Measurements from ENCODE around the gene SHROOM2. TPM values are rescaled to one million over a fixed set of nuclear protein-coding genes. Genes with fewer than 3 reads are reported as not detected.

Gene SHROOM2
- total and polyA plus RNA-seq, 2 of the 4 experiments (the other 2 are of a cell fraction), result 8.1 to 14.2 TPM

DNA sequence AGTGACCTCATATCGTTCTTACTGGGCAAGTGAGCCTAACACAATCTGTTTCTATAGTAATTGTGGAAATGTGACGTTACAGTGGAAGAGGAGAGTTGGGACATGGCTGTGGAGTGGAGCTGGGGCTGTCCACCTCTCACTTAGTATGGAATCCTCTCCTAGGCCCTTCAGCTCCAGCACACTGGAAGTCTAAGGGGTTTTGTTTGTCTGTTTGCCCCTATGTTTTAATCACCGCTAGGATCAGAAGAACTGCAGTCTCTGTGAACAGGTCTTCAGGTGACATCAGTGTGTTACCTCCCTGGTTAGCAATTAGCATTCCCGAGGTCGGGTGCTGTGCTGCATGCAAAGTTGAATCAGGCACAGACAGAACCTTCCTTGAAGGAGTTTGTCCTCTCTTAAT is 131.6 kb downstream of the SHROOM2 start:
- Histone ChIP-seq H2AFZ (replicated peaks; ENCODE audit: low read length, poor library complexity) (no peak overlapping the region), H4K8ac (ENCODE audit: low read depth in 2 of 2, low read length in 2 of 2) (no peak overlapping the region), H3K4me2 (ENCODE audit: low read depth, low read length) (no peak overlapping the region), H2BK15ac (ENCODE audit: low read depth, low read length) (no peak overlapping the region), H3K9ac (ENCODE audit: low read depth, low read length) (no peak overlapping the region), H2BK5ac (ENCODE audit: low read depth, low read length, poor library complexity, severe bottlenecking) (no peak overlapping the region), H3K18ac (ENCODE audit: low read depth, low read length) (no peak overlapping the region), H3K36me3 (ENCODE audit: control insufficient read depth, insufficient read depth, low read length) (no peaks in the 10 kb centered on the region), H3K14ac (replicated peaks; ENCODE audit: low read depth, low read length) (no peak overlapping the region), H2BK120ac (ENCODE audit: low read depth, low read length) (no peak overlapping the region), H3K79me1 (ENCODE audit: low read depth in 1 of 2, low read length in 2 of 2) (peaks cover 16 to 18% of the 10 kb centered on the region in 2 experiments), H3K23ac (ENCODE audit: low read depth, low read length) (no peak overlapping the region), H4K5ac (ENCODE audit: low read depth, low read length) (no peak overlapping the region), H3K4me3 (ENCODE audit: insufficient read depth, low read depth, low read length) (no peak overlapping the region), H3K27ac (ENCODE audit: insufficient read depth, low read length) (no peak overlapping the region), H4K20me1 (ENCODE audit: insufficient read depth, low read length) (no peaks in the 10 kb centered on the region), H3K9me3 (ENCODE audit: control insufficient read depth, insufficient read depth, low read length) (no peaks in the 10 kb centered on the region), H3K4ac (ENCODE audit: low read depth, low read length) (no peak overlapping the region), H3K4me1 (ENCODE audit: control insufficient read depth, insufficient read depth, low read length) (peaks cover 1% of the 10 kb centered on the region), H2BK20ac (ENCODE audit: low read depth, low read length) (no peak overlapping the region), H4K91ac (ENCODE audit: insufficient read depth, low read depth, low read length) (no peak overlapping the region), H2AK5ac (ENCODE audit: low read depth, low read length) (no peak overlapping the region), H3K27me3 (ENCODE audit: control insufficient read depth, insufficient read depth, low read length) (no peaks in the 10 kb centered on the region), H3K56ac (ENCODE audit: extremely low read depth, insufficient read depth, low read length) (no peak overlapping the region), H3K9me1 (ENCODE audit: insufficient read depth, low read length) (no peaks in the 10 kb centered on the region), H2AK9ac (replicated peaks; ENCODE audit: low read depth, low read length, poor library complexity) (no peak overlapping the region)
- no TSS peak for BruUV-seq (replicated peaks)
- intact Hi-C loops (cut with micrococcal nuclease) (no loop called here), dilution Hi-C loops (cut with HindIII; ENCODE audit: low sequenced_read_pairs, unreplicated experiment) (no loop called here), in situ Hi-C loops (cut with MboI; ENCODE audit: low sequenced_read_pairs) (no loop called here)
- no peak for TF ChIP-seq RCOR1 (IDR thresholded peaks at IDR 0.05; ENCODE audit: insufficient replicate concordance, low read length)
- TF ChIP-seq MAFK (IDR thresholded peaks at IDR 0.05; ENCODE audit: low read depth, low read length), result no peak
- TF ChIP-seq CEBPB (IDR thresholded peaks at IDR 0.05; ENCODE audit: low read depth, low read length), result no peak
- TF ChIP-seq, protein P1, sequence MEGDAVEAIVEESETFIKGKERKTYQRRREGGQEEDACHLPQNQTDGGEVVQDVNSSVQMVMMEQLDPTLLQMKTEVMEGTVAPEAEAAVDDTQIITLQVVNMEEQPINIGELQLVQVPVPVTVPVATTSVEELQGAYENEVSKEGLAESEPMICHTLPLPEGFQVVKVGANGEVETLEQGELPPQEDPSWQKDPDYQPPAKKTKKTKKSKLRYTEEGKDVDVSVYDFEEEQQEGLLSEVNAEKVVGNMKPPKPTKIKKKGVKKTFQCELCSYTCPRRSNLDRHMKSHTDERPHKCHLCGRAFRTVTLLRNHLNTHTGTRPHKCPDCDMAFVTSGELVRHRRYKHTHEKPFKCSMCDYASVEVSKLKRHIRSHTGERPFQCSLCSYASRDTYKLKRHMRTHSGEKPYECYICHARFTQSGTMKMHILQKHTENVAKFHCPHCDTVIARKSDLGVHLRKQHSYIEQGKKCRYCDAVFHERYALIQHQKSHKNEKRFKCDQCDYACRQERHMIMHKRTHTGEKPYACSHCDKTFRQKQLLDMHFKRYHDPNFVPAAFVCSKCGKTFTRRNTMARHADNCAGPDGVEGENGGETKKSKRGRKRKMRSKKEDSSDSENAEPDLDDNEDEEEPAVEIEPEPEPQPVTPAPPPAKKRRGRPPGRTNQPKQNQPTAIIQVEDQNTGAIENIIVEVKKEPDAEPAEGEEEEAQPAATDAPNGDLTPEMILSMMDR (conservative IDR thresholded peaks at IDR 0.05; ENCODE audit: low read depth, low read length), result no peak
- no peak for TF ChIP-seq BHLHE40 (IDR thresholded peaks at IDR 0.05; ENCODE audit: low read depth, low read length)
- no peak for TF ChIP-seq CHD1 (IDR thresholded peaks at IDR 0.05; ENCODE audit: low read depth, low read length)
- TF ChIP-seq, protein P2, sequence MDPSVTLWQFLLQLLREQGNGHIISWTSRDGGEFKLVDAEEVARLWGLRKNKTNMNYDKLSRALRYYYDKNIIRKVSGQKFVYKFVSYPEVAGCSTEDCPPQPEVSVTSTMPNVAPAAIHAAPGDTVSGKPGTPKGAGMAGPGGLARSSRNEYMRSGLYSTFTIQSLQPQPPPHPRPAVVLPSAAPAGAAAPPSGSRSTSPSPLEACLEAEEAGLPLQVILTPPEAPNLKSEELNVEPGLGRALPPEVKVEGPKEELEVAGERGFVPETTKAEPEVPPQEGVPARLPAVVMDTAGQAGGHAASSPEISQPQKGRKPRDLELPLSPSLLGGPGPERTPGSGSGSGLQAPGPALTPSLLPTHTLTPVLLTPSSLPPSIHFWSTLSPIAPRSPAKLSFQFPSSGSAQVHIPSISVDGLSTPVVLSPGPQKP (IDR thresholded peaks at IDR 0.05; ENCODE audit: borderline replicate concordance, low read depth, low read length), result no peak
- no peak for TF ChIP-seq POLR2A (IDR thresholded peaks at IDR 0.05; ENCODE audit: low read depth, low read length)
- no peak for TF ChIP-seq RAD21 (IDR thresholded peaks at IDR 0.05; ENCODE audit: low read length)
- no peak for TF ChIP-seq SMC3 (IDR thresholded peaks at IDR 0.05; ENCODE audit: low read depth, low read length)
- TF ChIP-seq, protein P3, sequence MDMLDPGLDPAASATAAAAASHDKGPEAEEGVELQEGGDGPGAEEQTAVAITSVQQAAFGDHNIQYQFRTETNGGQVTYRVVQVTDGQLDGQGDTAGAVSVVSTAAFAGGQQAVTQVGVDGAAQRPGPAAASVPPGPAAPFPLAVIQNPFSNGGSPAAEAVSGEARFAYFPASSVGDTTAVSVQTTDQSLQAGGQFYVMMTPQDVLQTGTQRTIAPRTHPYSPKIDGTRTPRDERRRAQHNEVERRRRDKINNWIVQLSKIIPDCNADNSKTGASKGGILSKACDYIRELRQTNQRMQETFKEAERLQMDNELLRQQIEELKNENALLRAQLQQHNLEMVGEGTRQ (IDR thresholded peaks at IDR 0.05; ENCODE audit: low read depth, low read length), result no peak
- no peak for TF ChIP-seq MAZ (IDR thresholded peaks at IDR 0.05; ENCODE audit: borderline replicate concordance, low read depth, low read length)
- TF ChIP-seq NFE2L2 (IDR thresholded peaks at IDR 0.05; ENCODE audit: low read depth, low read length), result no peak
- TF ChIP-seq FOS (IDR thresholded peaks at IDR 0.05; ENCODE audit: low read depth, low read length), result no peak
- no peak for TF ChIP-seq RFX5 (IDR thresholded peaks at IDR 0.05; ENCODE audit: low read depth, low read length)
- no peak for TF ChIP-seq MXI1 (IDR thresholded peaks at IDR 0.05; ENCODE audit: borderline replicate concordance, low read depth, low read length)
- ATAC-seq (ENCODE audit: low read depth) (no peak), DNase-seq (no peak)
- POLR2A ChIA-PET (ENCODE audit: unreplicated experiment), result no interaction called here
- CTCF ChIA-PET, result interaction anchor here (1.0 kb wide), 1 partner anchor 10 kb away, joined by 3 read pairs; no protein-coding TSS in a partner anchor
- WGBS, 2 experiments (ENCODE audit: extremely low coverage in 2 of 2, insufficient read length in 1 of 2), result no CpG with 5 or more reads among the region's 5 CpGs
